Measurements from ENCODE around the gene CNTNAP2.

The CNTNAP2 gene

GRCh38 chr7:146106319-146106718 is 10.3 kb upstream of the CNTNAP2 start:
- DNase-seq = no peak
- Histone ChIP-seq H3K14ac (ENCODE audit: low read length) (no peak overlapping the region), H2AK5ac (ENCODE audit: low read length) (no peak overlapping the region), H3K18ac (ENCODE audit: low read length) (no peak overlapping the region), H4K91ac (ENCODE audit: low read depth, low read length) (no peak overlapping the region), H3K79me1 (ENCODE audit: low read length) (no peaks in the 10 kb centered on the region), H3K9me3 (ENCODE audit: insufficient read depth, low read depth, low read length) (no peaks in the 10 kb centered on the region), H3K4me1 (ENCODE audit: control insufficient read depth in 1 of 2, insufficient read depth in 2 of 2, low read length in 2 of 2) (no peaks in the 10 kb centered on the region), H3K4me2 (ENCODE audit: low read length) (no peak overlapping the region), H4K8ac (ENCODE audit: low read depth, low read length) (no peak overlapping the region), H3K9ac (ENCODE audit: low read length) (no peak overlapping the region), H2BK12ac (ENCODE audit: low read length) (no peak overlapping the region), H3K36me3 (ENCODE audit: control insufficient read depth in 1 of 2, insufficient read depth in 2 of 2, low read length in 2 of 2) (no peaks in the 10 kb centered on the region), H3K23ac (ENCODE audit: low read length) (no peak overlapping the region), H3K4me3 (ENCODE audit: low read depth, low read length) (no peak overlapping the region), H2BK5ac (ENCODE audit: low read depth, low read length, poor library complexity) (no peak overlapping the region), H3K27ac (ENCODE audit: low read depth, low read length) (no peak overlapping the region), H2AFZ (ENCODE audit: insufficient read depth, low read length, poor library complexity) (no peak overlapping the region), H3K79me2 (ENCODE audit: control insufficient read depth, insufficient read depth, low read length, poor library complexity) (no peaks in the 10 kb centered on the region), H3K27me3 (ENCODE audit: insufficient read depth, low read length) (no peaks in the 10 kb centered on the region), H2BK120ac (ENCODE audit: insufficient read depth, low read length, poor library complexity) (no peak overlapping the region), H4K12ac (ENCODE audit: low read depth, low read length) (no peak overlapping the region), H3K4ac (ENCODE audit: low read depth, low read length) (no peak overlapping the region)
- no CpG with 5 or more reads among the region's 3 CpGs for WGBS (ENCODE audit: extremely low coverage, insufficient coverage, insufficient read length)

- Histone ChIP-seq H2BK12ac (ENCODE audit: low read length) (no peak overlapping the region), H2BK120ac (ENCODE audit: insufficient read depth, low read length, poor library complexity) (no peak overlapping the region)
These were observed 3.8 kb upstream of the CNTNAP2 start for GRCh38 chr7:146112755-146113154.

GRCh38 chr7:146115548-146115850 is 1.1 kb upstream of the CNTNAP2 start:
- Histone ChIP-seq H2AK5ac (ENCODE audit: low read length) (no peak overlapping the region), H4K12ac (ENCODE audit: low read depth, low read length) (no peak overlapping the region), H3K9ac (ENCODE audit: low read length) (no peak overlapping the region), H3K4me1 (ENCODE audit: control insufficient read depth in 1 of 2, insufficient read depth in 2 of 2, low read length in 2 of 2) (peaks cover 3 to 4% of the 10 kb centered on the region in 2 experiments), H3K36me3 (ENCODE audit: control insufficient read depth in 1 of 2, insufficient read depth in 2 of 2, low read length in 2 of 2) (no peaks in the 10 kb centered on the region), H4K8ac (ENCODE audit: low read depth, low read length) (no peak overlapping the region), H3K27me3 (ENCODE audit: insufficient read depth, low read length) (peaks cover 2% of the 10 kb centered on the region), H3K18ac (ENCODE audit: low read length) (no peak overlapping the region), H2AFZ (ENCODE audit: insufficient read depth, low read length, poor library complexity) (no peak overlapping the region), H3K4me2 (ENCODE audit: low read length) (peak overlapping the region; percentile 100), H3K14ac (ENCODE audit: low read length) (no peak overlapping the region), H2BK12ac (ENCODE audit: low read length) (no peak overlapping the region), H4K91ac (ENCODE audit: low read depth, low read length) (no peak overlapping the region), H2BK120ac (ENCODE audit: insufficient read depth, low read length, poor library complexity) (no peak overlapping the region), H2BK5ac (ENCODE audit: low read depth, low read length, poor library complexity) (no peak overlapping the region), H3K27ac (ENCODE audit: low read depth, low read length) (no peak overlapping the region), H3K79me2 (ENCODE audit: control insufficient read depth, insufficient read depth, low read length, poor library complexity) (no peaks in the 10 kb centered on the region), H3K4me3 (ENCODE audit: low read depth, low read length) (peak overlapping the region; percentile 14), H3K23ac (ENCODE audit: low read length) (no peak overlapping the region), H3K4ac (ENCODE audit: low read depth, low read length) (no peak overlapping the region), H3K9me3 (ENCODE audit: insufficient read depth, low read depth, low read length) (no peaks in the 10 kb centered on the region), H3K79me1 (ENCODE audit: low read length) (no peaks in the 10 kb centered on the region)
- no peak for DNase-seq
- WGBS (ENCODE audit: extremely low coverage, insufficient coverage, insufficient read length) = no CpG with 5 or more reads among the region's 15 CpGs

More at GRCh38 chr7:146112755-146113154, 3.8 kb upstream of the CNTNAP2 start:
- H3K18ac ChIP-seq (ENCODE audit: low read length) = no peak overlapping the region
- no peak overlapping the region for H3K4ac ChIP-seq (ENCODE audit: low read depth, low read length)
- peaks cover 3 to 4% of the 10 kb centered on the region in 2 experiments for H3K4me1 ChIP-seq (ENCODE audit: control insufficient read depth in 1 of 2, insufficient read depth in 2 of 2, low read length in 2 of 2)
- H3K9me3 ChIP-seq (ENCODE audit: insufficient read depth, low read depth, low read length) = no peaks in the 10 kb centered on the region
- no peak overlapping the region for H2BK5ac ChIP-seq (ENCODE audit: low read depth, low read length, poor library complexity)
- no peak overlapping the region for H3K4me2 ChIP-seq (ENCODE audit: low read length)
- H3K23ac ChIP-seq (ENCODE audit: low read length) = no peak overlapping the region
- H3K9ac ChIP-seq (ENCODE audit: low read length) = no peak overlapping the region
- WGBS (ENCODE audit: extremely low coverage, insufficient coverage, insufficient read length) = no CpG with 5 or more reads among the region's 1 CpG
- H3K36me3 ChIP-seq (ENCODE audit: control insufficient read depth in 1 of 2, insufficient read depth in 2 of 2, low read length in 2 of 2) = no peaks in the 10 kb centered on the region
- no peak overlapping the region for H2AK5ac ChIP-seq (ENCODE audit: low read length)
- no peak overlapping the region for H3K27ac ChIP-seq (ENCODE audit: low read depth, low read length)
- H4K8ac ChIP-seq (ENCODE audit: low read depth, low read length) = no peak overlapping the region
- no peaks in the 10 kb centered on the region for H3K79me1 ChIP-seq (ENCODE audit: low read length)
- H2AFZ ChIP-seq (ENCODE audit: insufficient read depth, low read length, poor library complexity) = no peak overlapping the region
- H3K4me3 ChIP-seq (ENCODE audit: low read depth, low read length) = no peak overlapping the region
- peaks cover 2% of the 10 kb centered on the region for H3K27me3 ChIP-seq (ENCODE audit: insufficient read depth, low read length)
- H3K14ac ChIP-seq (ENCODE audit: low read length) = no peak overlapping the region
- DNase-seq = no peak
- no peak overlapping the region for H4K91ac ChIP-seq (ENCODE audit: low read depth, low read length)
- no peak overlapping the region for H4K12ac ChIP-seq (ENCODE audit: low read depth, low read length)
- H3K79me2 ChIP-seq (ENCODE audit: control insufficient read depth, insufficient read depth, low read length, poor library complexity) = no peaks in the 10 kb centered on the region

- no peak overlapping the region for H3K14ac ChIP-seq (ENCODE audit: low read length)
- peaks cover 3 to 4% of the 10 kb centered on the region in 2 experiments for H3K4me1 ChIP-seq (ENCODE audit: control insufficient read depth in 1 of 2, insufficient read depth in 2 of 2, low read length in 2 of 2)
- no peak overlapping the region for H3K27ac ChIP-seq (ENCODE audit: low read depth, low read length)
- H3K18ac ChIP-seq (ENCODE audit: low read length) = no peak overlapping the region
- H2BK5ac ChIP-seq (ENCODE audit: low read depth, low read length, poor library complexity) = no peak overlapping the region
- peak overlapping the region; percentile 100 for H3K4me2 ChIP-seq (ENCODE audit: low read length)
- no peak overlapping the region for H2AK5ac ChIP-seq (ENCODE audit: low read length)
- WGBS (ENCODE audit: extremely low coverage, insufficient coverage, insufficient read length) = no CpG with 5 or more reads among the region's 62 CpGs
- peak overlapping the region; percentile 61 for H2AFZ ChIP-seq (ENCODE audit: insufficient read depth, low read length, poor library complexity)
- H2BK120ac ChIP-seq (ENCODE audit: insufficient read depth, low read length, poor library complexity) = no peak overlapping the region
- DNase-seq = peak in 1 of 2 donors; percentile 29
- no peaks in the 10 kb centered on the region for H3K79me2 ChIP-seq (ENCODE audit: control insufficient read depth, insufficient read depth, low read length, poor library complexity)
- H3K79me1 ChIP-seq (ENCODE audit: low read length) = no peaks in the 10 kb centered on the region
- H2BK12ac ChIP-seq (ENCODE audit: low read length) = no peak overlapping the region
- H3K23ac ChIP-seq (ENCODE audit: low read length) = no peak overlapping the region
- H3K4me3 ChIP-seq (ENCODE audit: low read depth, low read length) = peak overlapping the region; percentile 75
- no peak overlapping the region for H4K12ac ChIP-seq (ENCODE audit: low read depth, low read length)
- H3K4ac ChIP-seq (ENCODE audit: low read depth, low read length) = no peak overlapping the region
- no peaks in the 10 kb centered on the region for H3K36me3 ChIP-seq (ENCODE audit: control insufficient read depth in 1 of 2, insufficient read depth in 2 of 2, low read length in 2 of 2)
- no peak overlapping the region for H4K91ac ChIP-seq (ENCODE audit: low read depth, low read length)
- no peak overlapping the region for H4K8ac ChIP-seq (ENCODE audit: low read depth, low read length)
- H3K9me3 ChIP-seq (ENCODE audit: insufficient read depth, low read depth, low read length) = no peaks in the 10 kb centered on the region
- no peak overlapping the region for H3K9ac ChIP-seq (ENCODE audit: low read length)
- H3K27me3 ChIP-seq (ENCODE audit: insufficient read depth, low read length) = peaks cover 2% of the 10 kb centered on the region
These were observed 615 bp upstream of the CNTNAP2 start for GRCh38 chr7:146115851-146116520.
